MCF 10A (cell line): Measurements from ENCODE around the gene TMEM254. TPM values are rescaled to one million over a fixed set of nuclear protein-coding genes. Genes with fewer than 3 reads are reported as not detected.

ENCODE experiments used
- BruUV-seq: library from RNA; stranded (reverse); fragments of 400-500 nt; replicated peaks from 2 replicates; lab custom pipeline; 2021; lab: Mats Ljungman, UMichigan
- CTCF ChIA-PET: fragments of 300-600 bp; sonication (Branson Sonifier 250); formaldehyde crosslinking; extraction: SDS; loops from one replicate; lab custom pipeline; 2021; ENCODE audit warnings: antibody characterized with exemption, inconsistent platforms; lab: Yijun Ruan, JAX
- POLR2A ChIA-PET: fragments of 300-600, 350-650 bp; sonication (Branson Sonifier 250); formaldehyde crosslinking; extraction: SDS; loops from one replicate; lab custom pipeline; 2020; ENCODE audit warnings: antibody characterized with exemption, inconsistent platforms; lab: Yijun Ruan, JAX
- DNase-seq: peaks from one replicate; pipeline ENCODE4 v3.0.0-alpha.2; 2018; ENCODE audit not compliant: unreplicated experiment
- H3K27ac Mint-ChIP-seq: one replicate; pipeline ENCODE4 v1.8.0; 2022; ENCODE audit warnings: mild to moderate bottlenecking, low read depth, mixed read lengths; ENCODE audit not compliant: unreplicated experiment
- H3K27me3 Mint-ChIP-seq: one replicate; pipeline ENCODE4 v1.8.0; 2022; ENCODE audit warnings: mixed read lengths; ENCODE audit not compliant: insufficient read depth, unreplicated experiment
- H3K36me3 Mint-ChIP-seq: one replicate; pipeline ENCODE4 v1.8.0; 2022; ENCODE audit warnings: mild to moderate bottlenecking, moderate library complexity, mixed read lengths; ENCODE audit not compliant: insufficient read depth, unreplicated experiment
- H3K4me1 Mint-ChIP-seq: one replicate; pipeline ENCODE4 v1.8.0; 2022; ENCODE audit warnings: mixed read lengths; ENCODE audit not compliant: insufficient read depth, unreplicated experiment
- H3K4me3 Mint-ChIP-seq: one replicate; pipeline ENCODE4 v1.8.0; 2022; ENCODE audit warnings: mild to moderate bottlenecking, moderate library complexity, mixed read lengths; ENCODE audit not compliant: unreplicated experiment
- H3K9me3 Mint-ChIP-seq: one replicate; pipeline ENCODE4 v1.8.0; 2022; ENCODE audit warnings: mixed read lengths; ENCODE audit not compliant: unreplicated experiment
- CTCF ChIP-seq: fragments of 200-600 bp; IDR thresholded peaks from one replicate; pipeline ENCODE4 v1.8.0; 2022; ENCODE audit warnings: antibody characterized with exemption, mild to moderate bottlenecking; ENCODE audit not compliant: unreplicated experiment
- intact Hi-C: fragments of 100-400 bp; cut with micrococcal nuclease; formaldehyde crosslinking; loops from 2 replicates; pipeline ENCODE4 v1.14.1; 2022
- total RNA-seq: library from RNA; stranded (reverse); gene quantifications from 2 replicates; pipeline ENCODE4 v1.2.3, GENCODE V29; 2022

Gene TMEM254
- total RNA-seq, 1 experiment from 2014 or later: 24.7 TPM

GRCh38 chr10:80070057-80070456 lies 8.4 kb upstream of the TMEM254 start:
- TF ChIP-seq CTCF: no peak
- no TSS peak for BruUV-seq
- CTCF ChIA-PET: interaction anchor here (0.8 to 4.3 kb wide), 3 partner anchors 11 to 92 kb away, joined by 4 to 21 read pairs (median 15); no protein-coding TSS in a partner anchor
- Mint-ChIP-seq H3K27me3 (no peaks in the 10 kb centered on the region), H3K36me3 (no peaks in the 10 kb centered on the region), H3K4me1 (no peaks in the 10 kb centered on the region), H3K9me3 (no peaks in the 10 kb centered on the region), H3K4me3 (no peak overlapping the region), H3K27ac (no peak overlapping the region)
- intact Hi-C loops: no loop called here
- POLR2A ChIA-PET: interaction anchor here (0.6 kb wide), 1 partner anchor 249 kb away, joined by 3 read pairs; no protein-coding TSS in a partner anchor
- no peak for DNase-seq

- no peaks in the 10 kb centered on the region for H3K9me3 Mint-ChIP-seq
- H3K27me3 Mint-ChIP-seq: no peaks in the 10 kb centered on the region
- no peaks in the 10 kb centered on the region for H3K36me3 Mint-ChIP-seq
- no peak overlapping the region for H3K4me3 Mint-ChIP-seq
- no TSS peak for BruUV-seq
- no peak overlapping the region for H3K27ac Mint-ChIP-seq
- ChIA-PET POLR2A (no interaction called here), CTCF (interaction anchor here (1.4 kb wide), 1 partner anchor 13 kb away, joined by 5 read pairs; no protein-coding TSS in a partner anchor)
- no peaks in the 10 kb centered on the region for H3K4me1 Mint-ChIP-seq
- DNase-seq: no peak
- intact Hi-C loops: no loop called here
- TF ChIP-seq CTCF: no peak
These were observed 5.9 kb upstream of the TMEM254 start for GRCh38 chr10:80072584-80072983.

- CTCF ChIA-PET: interaction anchor here (0.6 kb wide), 1 partner anchor 368 kb away, joined by 5 read pairs; no protein-coding TSS in a partner anchor
- intact Hi-C loops: loop anchor here (5.0 kb wide), 1 partner anchor 132 kb away; the partner anchor contains the start of gene ANXA11
- POLR2A ChIA-PET: no interaction called here
- no peak for TF ChIP-seq CTCF
- no peak overlapping the region for H3K4me3 Mint-ChIP-seq
- H3K36me3 Mint-ChIP-seq: no peaks in the 10 kb centered on the region
- peaks cover 15% of the 10 kb centered on the region for H3K4me1 Mint-ChIP-seq
- H3K27ac Mint-ChIP-seq: no peak overlapping the region
- no peak for DNase-seq
- no TSS peak for BruUV-seq
- no peaks in the 10 kb centered on the region for H3K27me3 Mint-ChIP-seq
- H3K9me3 Mint-ChIP-seq: no peaks in the 10 kb centered on the region
These were observed 2.7 kb upstream of the TMEM254 start for GRCh38 chr10:80075781-80076180.

GRCh38 chr10:80077869-80078447 lies 507 bp upstream of the TMEM254 start:
- BruUV-seq: no TSS peak
- TF ChIP-seq CTCF: no peak
- Mint-ChIP-seq H3K9me3 (no peaks in the 10 kb centered on the region), H3K36me3 (peaks cover 4% of the 10 kb centered on the region), H3K4me3 (peak overlapping the region; percentile 82), H3K27me3 (no peaks in the 10 kb centered on the region), H3K4me1 (peaks cover 15% of the 10 kb centered on the region), H3K27ac (peak overlapping the region; percentile 91)
- intact Hi-C loops: loop anchor here (5.0 kb wide), 1 partner anchor 129 kb away; the partner anchor contains the start of gene ANXA11
- ChIA-PET CTCF (interaction anchor here (1.0 to 1.3 kb wide), 2 partner anchors 18 to 65 kb away, joined by 4 to 5 read pairs; no protein-coding TSS in a partner anchor), POLR2A (interaction anchor here (0.6 to 2.8 kb wide), 4 partner anchors 40 to 87 kb away, joined by 3 to 13 read pairs (median 3); no protein-coding TSS in a partner anchor)
- DNase-seq: no peak
